Mesothelial cell of epicardium (in vitro differentiated cells): ENCODE data around the gene CDKN1A. TPM values are rescaled to one million over a fixed set of nuclear protein-coding genes. Genes with fewer than 3 reads are reported as not detected.

Source experiments
- DNase-seq, 2 experiments: peaks; one replicate each; pipeline ENCODE4 v3.0.0; 2021; ENCODE audit warnings: low spot score in 2 of 2; ENCODE audit not compliant: unreplicated experiment in 2 of 2
- H3K27ac Mint-ChIP-seq: 2 replicates; pipeline ENCODE4 v1.8.0; 2021; ENCODE audit warnings: mixed read lengths
- H3K27me3 Mint-ChIP-seq: 2 replicates; pipeline ENCODE4 v1.8.0; 2021; ENCODE audit warnings: low read depth, mixed read lengths
- H3K36me3 Mint-ChIP-seq: 2 replicates; pipeline ENCODE4 v1.8.0; 2021; ENCODE audit warnings: mixed read lengths
- H3K4me1 Mint-ChIP-seq: 2 replicates; pipeline ENCODE4 v1.8.0; 2021; ENCODE audit warnings: mixed read lengths
- H3K4me3 Mint-ChIP-seq: 2 replicates; pipeline ENCODE4 v1.8.0; 2021; ENCODE audit warnings: mild to moderate bottlenecking, moderate library complexity, mixed read lengths
- H3K9me3 Mint-ChIP-seq: 2 replicates; pipeline ENCODE4 v1.8.0; 2021; ENCODE audit warnings: mixed read lengths
- CTCF ChIP-seq: fragments of 200-600 bp; sonication (generic); IDR thresholded peaks from one replicate; pipeline ENCODE4 v1.5.0; 2021; ENCODE audit warnings: antibody characterized with exemption; ENCODE audit not compliant: unreplicated experiment
- total RNA-seq: library from RNA; stranded (reverse); gene quantifications from 3 replicates; pipeline ENCODE4 v1.2.1, GENCODE V29; 2021

Gene CDKN1A
- total RNA-seq, 1 donor from 2014 or later, result 57.1 TPM

- Mint-ChIP-seq H3K4me3 (no peak within 1 kb of the TSS), H3K4me1 (no peaks in the 10 kb centered on the region), H3K27me3 (peaks cover 8% of the 10 kb centered on the region), H3K36me3 (no peaks in the 10 kb centered on the region), H3K27ac (no peak within 1 kb of the TSS), H3K9me3 (no peaks in the 10 kb centered on the region)
- TF ChIP-seq CTCF, result no peak
- DNase-seq, result no peak
These were observed 19.0 kb downstream of the CDKN1A start, which contains the start of gene RAB44 for GRCh38 chr6:36697481-36697903. RAB44 (plus strand) TSS chr6:36697826; CDS start chr6:36704236, 6,410 bp downstream.

GRCh38 chr6:36698196-36698595 lies 19.7 kb downstream of the CDKN1A start:
- H3K4me3 Mint-ChIP-seq, result no peak overlapping the region
- peaks cover 8% of the 10 kb centered on the region for H3K27me3 Mint-ChIP-seq
- H3K36me3 Mint-ChIP-seq, result no peaks in the 10 kb centered on the region
- H3K27ac Mint-ChIP-seq, result no peak overlapping the region
- no peak for TF ChIP-seq CTCF
- no peaks in the 10 kb centered on the region for H3K9me3 Mint-ChIP-seq
- no peaks in the 10 kb centered on the region for H3K4me1 Mint-ChIP-seq
- no peak for DNase-seq

- no peaks in the 10 kb centered on the region for H3K9me3 Mint-ChIP-seq
- no peaks in the 10 kb centered on the region for H3K36me3 Mint-ChIP-seq
- H3K4me1 Mint-ChIP-seq, result no peaks in the 10 kb centered on the region
- H3K27me3 Mint-ChIP-seq, result peaks cover 8% of the 10 kb centered on the region
- no peak overlapping the region for H3K27ac Mint-ChIP-seq
- no peak overlapping the region for H3K4me3 Mint-ChIP-seq
- DNase-seq, result no peak
- no peak for TF ChIP-seq CTCF
These were observed 20.4 kb downstream of the CDKN1A start for GRCh38 chr6:36698871-36699271.

- no peaks in the 10 kb centered on the region for H3K9me3 Mint-ChIP-seq
- no peaks in the 10 kb centered on the region for H3K4me1 Mint-ChIP-seq
- no peak overlapping the region for H3K4me3 Mint-ChIP-seq
These were observed 20.8 kb downstream of the CDKN1A start for GRCh38 chr6:36699348-36699747.

GRCh38 chr6:36700071-36700812 lies 21.7 kb downstream of the CDKN1A start:
- no peaks in the 10 kb centered on the region for H3K4me1 Mint-ChIP-seq
- TF ChIP-seq CTCF, result no peak
- no peak overlapping the region for H3K4me3 Mint-ChIP-seq
- peaks cover 8% of the 10 kb centered on the region for H3K27me3 Mint-ChIP-seq
- DNase-seq, result no peak
- no peak overlapping the region for H3K27ac Mint-ChIP-seq
- no peaks in the 10 kb centered on the region for H3K9me3 Mint-ChIP-seq
- H3K36me3 Mint-ChIP-seq, result no peaks in the 10 kb centered on the region

More at GRCh38 chr6:36699348-36699747, 20.8 kb downstream of the CDKN1A start:
- TF ChIP-seq CTCF, result no peak
- Mint-ChIP-seq H3K27me3 (peaks cover 8% of the 10 kb centered on the region), H3K36me3 (no peaks in the 10 kb centered on the region), H3K27ac (no peak overlapping the region)
- DNase-seq, result no peak

- Mint-ChIP-seq H3K27ac (no peak overlapping the region), H3K36me3 (no peaks in the 10 kb centered on the region), H3K27me3 (peaks cover 8% of the 10 kb centered on the region), H3K9me3 (no peaks in the 10 kb centered on the region), H3K4me1 (no peaks in the 10 kb centered on the region), H3K4me3 (no peak overlapping the region)
- no peak for DNase-seq
- TF ChIP-seq CTCF, result no peak
These were observed 22.3 kb downstream of the CDKN1A start for GRCh38 chr6:36700831-36701230.
